Gastrocnemius medialis (tissue), 4 donors: ENCODE data around the gene LPAR2. TPM values are rescaled to one million over a fixed set of nuclear protein-coding genes. Genes with fewer than 3 reads are reported as not detected.

ENCODE experiments used
- ATAC-seq, 2 donors: fragments of 150-250 bp; one replicate each; pipeline ENCODE4 v1.9.1; 2016
- DNase-seq, 2 donors: peaks; one replicate each; pipeline ENCODE4 v3.0.0-alpha.2; 2019
- H3K27ac ChIP-seq, 4 donors: fragments of 200-600 bp; sonication (generic); 1 replicate in 1 of 4; 2 replicates in 3 of 4; pipeline ENCODE4 v1.5.1; 2016 to 2018; ENCODE audit warnings: mild to moderate bottlenecking in 2 of 4, moderate library complexity in 1 of 4
- H3K27me3 ChIP-seq, 3 donors: fragments of 200-600 bp; sonication (generic) in 2 of 3; 1 replicate in 1 of 3; 2 replicates in 2 of 3; pipeline versions ENCODE4 v1.5.1 to v1.6.0; 2016 to 2019; ENCODE audit warnings: mild to moderate bottlenecking in 1 of 3, moderate library complexity in 1 of 3
- H3K36me3 ChIP-seq, 2 donors: fragments of 200-600 bp; sonication (generic) in 1 of 2; one replicate each; pipeline ENCODE4 v1.5.1; 2017 to 2018
- H3K4me1 ChIP-seq, 2 donors: fragments of 200-600 bp; sonication (generic) in 1 of 2; one replicate each; pipeline ENCODE4 v1.5.1; 2016 to 2017; ENCODE audit warnings: mild to moderate bottlenecking in 2 of 2
- H3K4me3 ChIP-seq, 4 donors: fragments of 200-600 bp; sonication (generic) in 3 of 4; 1 replicate in 1 of 4; 2 replicates in 3 of 4; pipeline ENCODE4 v1.5.1; 2016 to 2019; ENCODE audit warnings: mild to moderate bottlenecking in 2 of 4
- H3K9me3 ChIP-seq, 3 donors: fragments of 200-600 bp; sonication (generic) in 2 of 3; 1 replicate in 1 of 3; 2 replicates in 2 of 3; pipeline ENCODE4 v1.5.1; 2016 to 2019
- POLR2A ChIP-seq, 2 donors: fragments of 450-650 bp; IDR thresholded peaks; one replicate each; pipeline ENCODE4 v1.6.1; 2017; ENCODE audit warnings: antibody characterized with exemption in 2 of 2, mild to moderate bottlenecking in 2 of 2, moderate library complexity in 2 of 2
- in situ Hi-C, 4 donors: fragments of 200-750 bp; cut with MboI; loops; one replicate each; pipeline versions ENCODE4 v1.15.0 to v1.8.0; 2017; ENCODE audit warnings: low sequenced_read_pairs in 4 of 4
- intact Hi-C: fragments of 100-400 bp; cut with DNase I; formaldehyde crosslinking; loops from one replicate; pipeline ENCODE4 v1.15.1; 2023; ENCODE audit warnings: low total_unique reads
- total RNA-seq, 4 donors: library from RNA; depleted of rRNA; stranded (reverse); fragments of >200 nt; gene quantifications; one replicate each; pipeline versions ENCODE4 v1.1.0 to v1.2.3, GENCODE V29; 2016
- TF ChIP-seq, protein P1 (sequence below), 5 experiments: fragments of 450-650 bp in 3 of 5; fragments of 200-600 bp in 2 of 5; sonication (generic) in 2 of 5; IDR thresholded peaks in 4 of 5; conservative IDR thresholded peaks in 1 of 5; 1 replicate in 4 of 5; 2 replicates in 1 of 5; pipeline ENCODE4 v1.5.1; 2016 to 2019; ENCODE audit warnings: antibody characterized with exemption in 5 of 5, mild to moderate bottlenecking in 3 of 5, moderate library complexity in 3 of 5

The LPAR2 gene
- total RNA-seq, 4 donors from 2014 or later = 0.15 to 1.3 (median 0.27) TPM; not detected in 1

DNA sequence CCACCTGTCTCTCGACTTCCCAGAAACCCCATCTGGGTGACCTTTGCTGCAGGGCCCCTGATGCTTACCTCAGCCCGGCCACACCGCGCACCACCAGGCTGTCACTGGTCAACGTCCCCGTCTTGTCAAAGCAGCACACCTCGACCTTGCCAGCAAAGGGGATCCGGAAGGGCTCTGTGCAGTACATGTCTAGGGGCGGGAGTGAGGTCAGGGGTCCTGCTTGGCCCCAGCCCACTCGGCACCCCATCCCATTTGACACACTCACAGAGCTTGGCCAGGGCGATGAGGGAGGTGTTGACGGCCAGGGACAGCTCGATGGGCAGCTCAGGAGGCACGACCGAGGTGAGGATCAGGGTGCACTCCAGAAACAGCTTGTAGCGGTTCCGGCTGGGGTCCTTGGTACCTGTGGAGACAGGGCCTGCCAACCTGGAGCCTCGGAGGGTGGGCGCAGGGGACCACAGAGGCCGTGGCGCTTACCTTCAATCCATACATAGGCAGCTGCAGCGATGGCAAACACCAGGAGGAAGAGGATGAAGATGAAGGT, 27.1 kb upstream of the LPAR2 start:
- peaks cover 5 to 93% of the 10 kb centered on the region in 2 donors for H3K36me3 ChIP-seq
- TF ChIP-seq, protein P1, sequence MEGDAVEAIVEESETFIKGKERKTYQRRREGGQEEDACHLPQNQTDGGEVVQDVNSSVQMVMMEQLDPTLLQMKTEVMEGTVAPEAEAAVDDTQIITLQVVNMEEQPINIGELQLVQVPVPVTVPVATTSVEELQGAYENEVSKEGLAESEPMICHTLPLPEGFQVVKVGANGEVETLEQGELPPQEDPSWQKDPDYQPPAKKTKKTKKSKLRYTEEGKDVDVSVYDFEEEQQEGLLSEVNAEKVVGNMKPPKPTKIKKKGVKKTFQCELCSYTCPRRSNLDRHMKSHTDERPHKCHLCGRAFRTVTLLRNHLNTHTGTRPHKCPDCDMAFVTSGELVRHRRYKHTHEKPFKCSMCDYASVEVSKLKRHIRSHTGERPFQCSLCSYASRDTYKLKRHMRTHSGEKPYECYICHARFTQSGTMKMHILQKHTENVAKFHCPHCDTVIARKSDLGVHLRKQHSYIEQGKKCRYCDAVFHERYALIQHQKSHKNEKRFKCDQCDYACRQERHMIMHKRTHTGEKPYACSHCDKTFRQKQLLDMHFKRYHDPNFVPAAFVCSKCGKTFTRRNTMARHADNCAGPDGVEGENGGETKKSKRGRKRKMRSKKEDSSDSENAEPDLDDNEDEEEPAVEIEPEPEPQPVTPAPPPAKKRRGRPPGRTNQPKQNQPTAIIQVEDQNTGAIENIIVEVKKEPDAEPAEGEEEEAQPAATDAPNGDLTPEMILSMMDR (IDR thresholded peaks at IDR 0.05 in 4 of 5, conservative IDR thresholded peaks at IDR 0.05 in 1 of 5) = no peak
- TF ChIP-seq POLR2A (IDR thresholded peaks at IDR 0.05) = no peak
- intact Hi-C loops (no loop called here), in situ Hi-C loops (loop anchor here in 1 of 4 donors (25.0 kb wide), 1 partner anchor 268 kb away; no protein-coding TSS in a partner anchor)
- H3K4me3 ChIP-seq = no peak overlapping the region
- no peak overlapping the region for H3K27ac ChIP-seq
- ATAC-seq (no peak), DNase-seq (no peak)
- no peaks in the 10 kb centered on the region for H3K9me3 ChIP-seq
- no peaks in the 10 kb centered on the region for H3K27me3 ChIP-seq
- no peaks in the 10 kb centered on the region for H3K4me1 ChIP-seq

DNA sequence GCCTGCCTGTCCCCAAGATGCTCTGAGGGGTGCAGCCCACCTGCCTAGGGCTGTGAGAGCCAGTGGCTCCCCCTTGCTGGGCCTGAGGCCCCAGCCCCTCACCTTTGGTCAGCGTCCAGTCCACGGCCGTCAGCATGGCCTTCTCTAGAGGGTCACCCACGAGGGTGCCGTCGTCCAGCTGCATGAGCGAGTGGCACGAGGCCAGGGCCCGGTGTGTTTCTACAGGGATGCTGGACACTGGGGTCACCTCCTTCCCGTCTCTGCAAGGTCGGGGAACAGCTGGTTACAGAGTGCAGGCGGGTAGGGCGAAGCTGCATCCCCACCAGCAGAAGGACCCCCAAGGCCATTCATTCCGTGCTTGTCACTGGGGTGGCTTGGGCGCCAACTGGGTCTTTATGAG, 26.4 kb upstream of the LPAR2 start:
- TF ChIP-seq, protein P1 (IDR thresholded peaks at IDR 0.05 in 4 of 5, conservative IDR thresholded peaks at IDR 0.05 in 1 of 5) = no peak
- TF ChIP-seq POLR2A (IDR thresholded peaks at IDR 0.05) = no peak
- H3K9me3 ChIP-seq = no peaks in the 10 kb centered on the region
- no peak overlapping the region for H3K4me3 ChIP-seq
- H3K36me3 ChIP-seq = peaks cover 5 to 100% of the 10 kb centered on the region in 2 donors
- intact Hi-C loops (no loop called here), in situ Hi-C loops (loop anchor here in 1 of 4 donors (25.0 kb wide), 1 partner anchor 267 kb away; no protein-coding TSS in a partner anchor)
- no peaks in the 10 kb centered on the region for H3K4me1 ChIP-seq
- no peaks in the 10 kb centered on the region for H3K27me3 ChIP-seq
- no peak overlapping the region for H3K27ac ChIP-seq
- ATAC-seq = no peak
- no peak for DNase-seq

DNA sequence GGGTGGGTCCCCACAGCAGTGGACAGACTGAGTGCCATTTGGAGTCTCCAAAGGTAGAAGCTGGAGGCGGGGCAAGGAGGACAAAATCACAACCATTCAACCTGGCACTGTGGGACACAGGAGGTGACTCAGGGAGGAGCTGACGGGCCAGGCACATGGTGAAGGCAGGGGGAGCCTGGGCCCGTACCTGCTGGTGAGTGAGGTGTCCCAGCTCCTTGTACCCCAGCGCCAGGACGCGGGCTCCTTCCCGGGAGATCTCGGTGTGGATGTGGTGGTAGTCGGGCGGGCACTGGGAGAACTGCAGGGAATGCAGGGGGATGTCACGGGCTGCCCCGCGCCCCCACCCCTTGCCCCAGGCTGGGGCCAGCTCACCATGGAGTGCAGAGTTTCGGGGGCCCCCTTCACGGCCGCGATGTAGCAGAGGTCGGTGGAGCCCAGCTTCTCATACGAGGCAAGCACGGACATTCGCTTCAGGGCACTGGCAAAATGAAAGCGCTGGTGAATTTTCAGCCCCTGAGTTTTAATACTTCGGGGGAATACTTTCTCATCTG, 25.7 kb upstream of the LPAR2 start:
- Histone ChIP-seq H3K27me3 (no peaks in the 10 kb centered on the region), H3K9me3 (no peaks in the 10 kb centered on the region), H3K27ac (no peak overlapping the region), H3K36me3 (peaks cover 5 to 97% of the 10 kb centered on the region in 2 donors), H3K4me1 (no peaks in the 10 kb centered on the region), H3K4me3 (no peak overlapping the region)
- in situ Hi-C loops = loop anchor here in 1 of 4 donors (25.0 kb wide), 1 partner anchor 266 kb away; no protein-coding TSS in a partner anchor
- intact Hi-C loops = no loop called here
- DNase-seq (no peak), ATAC-seq (no peak)
- no peak for TF ChIP-seq POLR2A (IDR thresholded peaks at IDR 0.05)
- TF ChIP-seq, protein P1 (IDR thresholded peaks at IDR 0.05 in 4 of 5, conservative IDR thresholded peaks at IDR 0.05 in 1 of 5) = no peak

DNA sequence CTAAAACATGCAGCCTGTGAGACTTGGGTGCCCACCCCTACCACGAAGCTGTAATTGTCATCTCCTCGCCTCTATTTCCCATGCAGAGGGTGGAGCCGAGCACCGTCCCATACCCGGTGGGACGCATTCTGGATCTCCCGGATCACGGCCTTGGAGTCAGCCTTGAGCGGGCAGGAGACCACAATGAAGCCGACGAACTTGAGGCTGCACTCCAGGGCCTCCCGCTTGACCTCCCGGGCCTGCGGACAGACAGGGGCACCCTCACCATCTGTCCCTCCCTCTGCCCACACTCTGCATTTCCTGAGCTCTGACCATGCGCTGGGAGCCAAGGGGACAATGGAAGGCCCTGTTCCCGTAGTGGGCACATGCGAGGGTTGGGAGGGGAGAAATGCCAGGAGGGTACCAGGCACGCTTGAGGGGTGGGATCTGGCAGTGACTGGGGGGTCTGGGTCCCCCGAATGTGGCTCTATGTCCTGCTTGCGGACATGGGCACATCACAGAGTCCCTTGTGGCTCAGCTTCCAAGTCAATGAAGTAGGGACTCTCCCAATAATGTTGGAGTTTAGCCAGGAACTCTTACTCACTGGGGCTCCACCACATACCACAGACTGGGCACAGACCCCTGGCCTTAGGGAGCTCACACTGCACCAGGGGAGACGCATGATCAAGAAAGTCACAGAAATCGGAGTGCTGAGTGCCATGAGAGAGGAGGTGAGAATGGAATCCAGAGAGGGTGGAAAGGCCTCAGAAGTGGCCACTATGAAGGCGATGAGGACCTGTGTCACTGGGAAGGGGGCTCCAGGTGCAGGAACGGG, 24.7 kb upstream of the LPAR2 start:
- no peak for ATAC-seq
- Histone ChIP-seq H3K36me3 (peaks cover 5 to 94% of the 10 kb centered on the region in 2 donors), H3K9me3 (no peaks in the 10 kb centered on the region), H3K27ac (no peak overlapping the region), H3K4me3 (no peak overlapping the region), H3K4me1 (no peaks in the 10 kb centered on the region), H3K27me3 (no peaks in the 10 kb centered on the region)
- intact Hi-C loops (no loop called here), in situ Hi-C loops (loop anchor here in 1 of 4 donors (25.0 kb wide), 1 partner anchor 265 kb away; no protein-coding TSS in a partner anchor)
- TF ChIP-seq POLR2A (IDR thresholded peaks at IDR 0.05) = no peak
- TF ChIP-seq, protein P1 (IDR thresholded peaks at IDR 0.05 in 4 of 5, conservative IDR thresholded peaks at IDR 0.05 in 1 of 5) = no peak
- DNase-seq = no peak
